ENCODE data around the gene RASGRP4.
"Not testable (repeated sequence)": the region's sequence is repeated elsewhere in the genome, so short reads cannot be mapped to it uniquely, and the experiment has no call there.

RASGRP4 gene

GRCh38 chr19:38425810-38426466 lies at the start of gene RASGRP4:
TSS of gene RASGRP4 (minus strand) at chr19:38426219. CDS start at chr19:38426091, 128 bp downstream.
- DNase-seq (ENCODE audit: low read depth in 2 of 2) = no peak

GRCh38 chr19:38475176-38475575 lies 49.2 kb upstream of the RASGRP4 start:
- DNase-seq (ENCODE audit: low read depth in 2 of 2) = no peak

GRCh38 chr19:38473201-38473600 lies 47.2 kb upstream of the RASGRP4 start:
- DNase-seq (ENCODE audit: low read depth in 2 of 2) = no peak

- DNase-seq (ENCODE audit: low read depth in 2 of 2) = not testable (repeated sequence)
These were observed 46.7 kb upstream of the RASGRP4 start for GRCh38 chr19:38472725-38473124.

- DNase-seq (ENCODE audit: low read depth in 2 of 2) = no peak
These were observed 44.9 kb upstream of the RASGRP4 start for GRCh38 chr19:38470788-38471480.

GRCh38 chr19:38469151-38469550 lies 43.1 kb upstream of the RASGRP4 start:
- no peak for DNase-seq (ENCODE audit: low read depth in 2 of 2)

GRCh38 chr19:38467541-38468525 lies 41.8 kb upstream of the RASGRP4 start:
- DNase-seq (ENCODE audit: low read depth in 2 of 2) = no peak

GRCh38 chr19:38466050-38466449 lies 40.0 kb upstream of the RASGRP4 start:
- DNase-seq (ENCODE audit: low read depth in 2 of 2) = no peak

GRCh38 chr19:38464421-38465082 lies 38.5 kb upstream of the RASGRP4 start:
- DNase-seq (ENCODE audit: low read depth in 2 of 2) = no peak

GRCh38 chr19:38463365-38463764 lies 37.3 kb upstream of the RASGRP4 start:
- no peak for DNase-seq (ENCODE audit: low read depth in 2 of 2)

- no peak for DNase-seq (ENCODE audit: low read depth in 2 of 2)
These were observed 33.0 kb upstream of the RASGRP4 start for GRCh38 chr19:38458991-38459390.

GRCh38 chr19:38457690-38458405 lies 31.8 kb upstream of the RASGRP4 start:
- DNase-seq (ENCODE audit: low read depth in 2 of 2) = no peak

GRCh38 chr19:38457202-38457601 lies 31.2 kb upstream of the RASGRP4 start:
- no peak for DNase-seq (ENCODE audit: low read depth in 2 of 2)

GRCh38 chr19:38455031-38455430 lies 29.0 kb upstream of the RASGRP4 start:
- DNase-seq (ENCODE audit: low read depth in 2 of 2) = no peak

GRCh38 chr19:38453596-38453995 lies 27.6 kb upstream of the RASGRP4 start:
- no peak for DNase-seq (ENCODE audit: low read depth in 2 of 2)

GRCh38 chr19:38452430-38453366 lies 26.7 kb upstream of the RASGRP4 start:
- no peak for DNase-seq (ENCODE audit: low read depth in 2 of 2)

GRCh38 chr19:38451629-38452028 lies 25.6 kb upstream of the RASGRP4 start:
- no peak for DNase-seq (ENCODE audit: low read depth in 2 of 2)

- DNase-seq (ENCODE audit: low read depth in 2 of 2) = no peak
These were observed 25.0 kb upstream of the RASGRP4 start for GRCh38 chr19:38451036-38451435.

- no peak for DNase-seq (ENCODE audit: low read depth in 2 of 2)
These were observed 23.5 kb upstream of the RASGRP4 start for GRCh38 chr19:38449518-38449917.

- no peak for DNase-seq (ENCODE audit: low read depth in 2 of 2)
These were observed 22.2 kb upstream of the RASGRP4 start for GRCh38 chr19:38448225-38448624.
